Measurements from ENCODE around the gene MANF.

Gene MANF

GRCh38 chr3:51388286-51389029 is 3.4 kb downstream of the MANF start:
- H3K9me3 ChIP-seq (ENCODE audit: control insufficient read depth in 1 of 2, low read length in 2 of 2), result no peaks in the 10 kb centered on the region
- H3K27me3 ChIP-seq (ENCODE audit: control insufficient read depth in 1 of 2, insufficient read depth in 2 of 2, low read length in 2 of 2), result no peaks in the 10 kb centered on the region
- H3K36me3 ChIP-seq (ENCODE audit: control insufficient read depth in 1 of 2, insufficient read depth in 2 of 2, low read length in 2 of 2), result peaks cover 16 to 31% of the 10 kb centered on the region in 2 donors
- no peak overlapping the region for H3K27ac ChIP-seq (ENCODE audit: low read depth, low read length)
- peaks cover 64 to 76% of the 10 kb centered on the region in 2 donors for H3K4me1 ChIP-seq (ENCODE audit: control insufficient read depth in 1 of 2, insufficient read depth in 2 of 2, low read length in 2 of 2)
- H3K9ac ChIP-seq (ENCODE audit: low read depth in 1 of 2, low read length in 2 of 2), result peak overlapping the region in 1 of 2 donors; percentile 49
- peak overlapping the region in 1 of 2 donors; percentile 5 for H3K4me3 ChIP-seq (ENCODE audit: low read depth in 1 of 2, low read length in 2 of 2)

GRCh38 chr3:51389423-51390183 is 4.5 kb downstream of the MANF start:
- H3K4me3 ChIP-seq (ENCODE audit: low read depth in 1 of 2, low read length in 2 of 2), result peak overlapping the region in 1 of 2 donors; percentile 50
- no peaks in the 10 kb centered on the region for H3K9me3 ChIP-seq (ENCODE audit: control insufficient read depth in 1 of 2, low read length in 2 of 2)
- H3K27me3 ChIP-seq (ENCODE audit: control insufficient read depth in 1 of 2, insufficient read depth in 2 of 2, low read length in 2 of 2), result no peaks in the 10 kb centered on the region
- H3K27ac ChIP-seq (ENCODE audit: low read depth, low read length), result no peak overlapping the region
- peaks cover 65 to 79% of the 10 kb centered on the region in 2 donors for H3K4me1 ChIP-seq (ENCODE audit: control insufficient read depth in 1 of 2, insufficient read depth in 2 of 2, low read length in 2 of 2)
- no peak overlapping the region for H3K9ac ChIP-seq (ENCODE audit: low read depth in 1 of 2, low read length in 2 of 2)
- peaks cover 27 to 43% of the 10 kb centered on the region in 2 donors for H3K36me3 ChIP-seq (ENCODE audit: control insufficient read depth in 1 of 2, insufficient read depth in 2 of 2, low read length in 2 of 2)

- peak overlapping the region; percentile 46 to 50 for H3K4me3 ChIP-seq (ENCODE audit: low read depth in 1 of 2, low read length in 2 of 2)
- H3K27ac ChIP-seq (ENCODE audit: low read depth, low read length), result peak overlapping the region; percentile 3
- peak overlapping the region; percentile 21 for H3K9ac ChIP-seq (ENCODE audit: low read depth in 1 of 2, low read length in 2 of 2)
- peaks cover 35 to 51% of the 10 kb centered on the region in 2 donors for H3K36me3 ChIP-seq (ENCODE audit: control insufficient read depth in 1 of 2, insufficient read depth in 2 of 2, low read length in 2 of 2)
- H3K27me3 ChIP-seq (ENCODE audit: control insufficient read depth in 1 of 2, insufficient read depth in 2 of 2, low read length in 2 of 2), result no peaks in the 10 kb centered on the region
- H3K4me1 ChIP-seq (ENCODE audit: control insufficient read depth in 1 of 2, insufficient read depth in 2 of 2, low read length in 2 of 2), result peaks cover 67 to 82% of the 10 kb centered on the region in 2 donors
- H3K9me3 ChIP-seq (ENCODE audit: control insufficient read depth in 1 of 2, low read length in 2 of 2), result no peaks in the 10 kb centered on the region
Measured at GRCh38 chr3:51390246-51391074, 5.4 kb downstream of the MANF start.

GRCh38 chr3:51391075-51391565 is 6.0 kb downstream of the MANF start, which contains the start of gene RBM15B:
Gene RBM15B, plus strand, starts transcription at chr3:51391285. Its CDS starts 115 bp downstream, at chr3:51391400.
- Histone ChIP-seq H3K4me1 (ENCODE audit: control insufficient read depth in 1 of 2, insufficient read depth in 2 of 2, low read length in 2 of 2) (peaks cover 65 to 78% of the 10 kb centered on the region in 2 donors), H3K36me3 (ENCODE audit: control insufficient read depth in 1 of 2, insufficient read depth in 2 of 2, low read length in 2 of 2) (peaks cover 41 to 58% of the 10 kb centered on the region in 2 donors), H3K4me3 (ENCODE audit: low read depth in 1 of 2, low read length in 2 of 2) (peak within 1 kb of the TSS; percentile 58 to 78), H3K27ac (ENCODE audit: low read depth, low read length) (peak within 1 kb of the TSS; percentile 80), H3K27me3 (ENCODE audit: control insufficient read depth in 1 of 2, insufficient read depth in 2 of 2, low read length in 2 of 2) (no peaks in the 10 kb centered on the region), H3K9ac (ENCODE audit: low read depth in 1 of 2, low read length in 2 of 2) (peak within 1 kb of the TSS; percentile 60 to 70), H3K9me3 (ENCODE audit: control insufficient read depth in 1 of 2, low read length in 2 of 2) (no peaks in the 10 kb centered on the region)

GRCh38 chr3:51391566-51392354 is 6.7 kb downstream of the MANF start:
- peaks cover 59 to 74% of the 10 kb centered on the region in 2 donors for H3K4me1 ChIP-seq (ENCODE audit: control insufficient read depth in 1 of 2, insufficient read depth in 2 of 2, low read length in 2 of 2)
- peak overlapping the region; percentile 60 to 70 for H3K9ac ChIP-seq (ENCODE audit: low read depth in 1 of 2, low read length in 2 of 2)

GRCh38 chr3:51392355-51393133 is 7.5 kb downstream of the MANF start:
- H3K9ac ChIP-seq (ENCODE audit: low read depth in 1 of 2, low read length in 2 of 2), result peak overlapping the region; percentile 60 to 70

More at GRCh38 chr3:51391566-51392354, 6.7 kb downstream of the MANF start:
- no peaks in the 10 kb centered on the region for H3K27me3 ChIP-seq (ENCODE audit: control insufficient read depth in 1 of 2, insufficient read depth in 2 of 2, low read length in 2 of 2)
- no peaks in the 10 kb centered on the region for H3K9me3 ChIP-seq (ENCODE audit: control insufficient read depth in 1 of 2, low read length in 2 of 2)
- H3K27ac ChIP-seq (ENCODE audit: low read depth, low read length), result peak overlapping the region; percentile 80
- peaks cover 41 to 64% of the 10 kb centered on the region in 2 donors for H3K36me3 ChIP-seq (ENCODE audit: control insufficient read depth in 1 of 2, insufficient read depth in 2 of 2, low read length in 2 of 2)
- H3K4me3 ChIP-seq (ENCODE audit: low read depth in 1 of 2, low read length in 2 of 2), result peak overlapping the region; percentile 58 to 78

GRCh38 chr3:51393134-51393495 is 8.0 kb downstream of the MANF start:
- Histone ChIP-seq H3K4me1 (ENCODE audit: control insufficient read depth in 1 of 2, insufficient read depth in 2 of 2, low read length in 2 of 2) (peaks cover 49 to 63% of the 10 kb centered on the region in 2 donors), H3K9me3 (ENCODE audit: control insufficient read depth in 1 of 2, low read length in 2 of 2) (no peaks in the 10 kb centered on the region), H3K27ac (ENCODE audit: low read depth, low read length) (no peak overlapping the region), H3K4me3 (ENCODE audit: low read depth in 1 of 2, low read length in 2 of 2) (peak overlapping the region in 1 of 2 donors; percentile 78), H3K27me3 (ENCODE audit: control insufficient read depth in 1 of 2, insufficient read depth in 2 of 2, low read length in 2 of 2) (no peaks in the 10 kb centered on the region), H3K9ac (ENCODE audit: low read depth in 1 of 2, low read length in 2 of 2) (no peak overlapping the region), H3K36me3 (ENCODE audit: control insufficient read depth in 1 of 2, insufficient read depth in 2 of 2, low read length in 2 of 2) (peaks cover 38 to 68% of the 10 kb centered on the region in 2 donors)

More at GRCh38 chr3:51392355-51393133, 7.5 kb downstream of the MANF start:
- Histone ChIP-seq H3K4me1 (ENCODE audit: control insufficient read depth in 1 of 2, insufficient read depth in 2 of 2, low read length in 2 of 2) (peaks cover 55 to 69% of the 10 kb centered on the region in 2 donors), H3K36me3 (ENCODE audit: control insufficient read depth in 1 of 2, insufficient read depth in 2 of 2, low read length in 2 of 2) (peaks cover 42 to 70% of the 10 kb centered on the region in 2 donors), H3K27ac (ENCODE audit: low read depth, low read length) (no peak overlapping the region), H3K27me3 (ENCODE audit: control insufficient read depth in 1 of 2, insufficient read depth in 2 of 2, low read length in 2 of 2) (no peaks in the 10 kb centered on the region), H3K4me3 (ENCODE audit: low read depth in 1 of 2, low read length in 2 of 2) (peak overlapping the region; percentile 58 to 78), H3K9me3 (ENCODE audit: control insufficient read depth in 1 of 2, low read length in 2 of 2) (no peaks in the 10 kb centered on the region)

GRCh38 chr3:51393564-51393963 is 8.5 kb downstream of the MANF start:
- Histone ChIP-seq H3K36me3 (ENCODE audit: control insufficient read depth in 1 of 2, insufficient read depth in 2 of 2, low read length in 2 of 2) (peaks cover 40 to 66% of the 10 kb centered on the region in 2 donors), H3K9ac (ENCODE audit: low read depth in 1 of 2, low read length in 2 of 2) (no peak overlapping the region), H3K4me3 (ENCODE audit: low read depth in 1 of 2, low read length in 2 of 2) (no peak overlapping the region), H3K27me3 (ENCODE audit: control insufficient read depth in 1 of 2, insufficient read depth in 2 of 2, low read length in 2 of 2) (no peaks in the 10 kb centered on the region), H3K4me1 (ENCODE audit: control insufficient read depth in 1 of 2, insufficient read depth in 2 of 2, low read length in 2 of 2) (peaks cover 44 to 58% of the 10 kb centered on the region in 2 donors), H3K27ac (ENCODE audit: low read depth, low read length) (no peak overlapping the region), H3K9me3 (ENCODE audit: control insufficient read depth in 1 of 2, low read length in 2 of 2) (no peaks in the 10 kb centered on the region)

Measured in duodenal mucosa (tissue), 2 donors.